Cardiac fibroblast (primary cell): ENCODE results near the gene KLF2.

ENCODE experiments used
- DNase-seq, 2 donors: peaks; one replicate each; pipeline versions ENCODE4 v3.0.0 to v3.0.0-alpha.2; 2010; ENCODE audit warnings: low read depth in 2 of 2
- H3K4me3 ChIP-seq, 2 donors: replicated peaks in 1 of 2; 1 replicate in 1 of 2; 2 replicates in 1 of 2; pipeline ENCODE4 v1.5.1; 2011; ENCODE audit warnings: low read depth in 2 of 2, low read length in 2 of 2, mild to moderate bottlenecking in 2 of 2, moderate library complexity in 1 of 2
- TF ChIP-seq, protein P1 (sequence below): IDR thresholded peaks from one replicate; pipeline ENCODE4 v1.5.1; 2011; ENCODE audit warnings: low read depth, mild to moderate bottlenecking, low read length, inconsistent platforms

KLF2 gene

DNA sequence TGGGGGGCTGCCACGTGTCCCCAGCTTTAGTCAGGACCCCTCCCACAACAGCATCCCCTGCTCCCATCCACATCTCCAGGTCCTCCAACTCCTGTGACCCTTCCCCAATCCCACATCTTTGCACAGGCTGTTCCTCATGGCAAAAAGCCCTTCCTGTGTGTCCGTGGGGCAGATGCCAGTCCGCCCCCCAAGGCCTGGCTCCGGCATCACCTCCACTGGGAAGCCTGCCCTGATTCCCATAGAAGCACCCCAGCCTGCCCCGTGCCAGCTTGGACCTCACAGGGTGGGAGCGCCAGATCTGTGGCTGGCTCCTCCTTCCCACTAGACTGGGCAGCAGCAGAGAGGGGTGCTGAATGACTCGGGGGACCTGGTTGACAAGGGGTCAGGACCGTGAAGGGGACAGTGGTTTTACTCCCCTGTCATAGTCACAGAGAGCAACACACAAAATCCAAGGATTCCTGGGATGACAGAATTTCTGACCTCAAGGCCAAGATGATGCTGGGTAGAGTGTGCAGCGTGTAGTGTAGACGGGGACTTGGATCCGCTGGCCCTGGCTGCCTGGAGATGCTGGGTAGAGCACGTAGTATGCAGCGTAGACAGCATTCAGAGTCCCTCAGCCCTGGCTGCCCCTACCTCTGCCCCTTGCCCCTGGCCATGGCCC lies 13.3 kb downstream of the KLF2 start:
- DNase-seq, result no peak
- no peak overlapping the region for H3K4me3 ChIP-seq
- TF ChIP-seq, protein P1, sequence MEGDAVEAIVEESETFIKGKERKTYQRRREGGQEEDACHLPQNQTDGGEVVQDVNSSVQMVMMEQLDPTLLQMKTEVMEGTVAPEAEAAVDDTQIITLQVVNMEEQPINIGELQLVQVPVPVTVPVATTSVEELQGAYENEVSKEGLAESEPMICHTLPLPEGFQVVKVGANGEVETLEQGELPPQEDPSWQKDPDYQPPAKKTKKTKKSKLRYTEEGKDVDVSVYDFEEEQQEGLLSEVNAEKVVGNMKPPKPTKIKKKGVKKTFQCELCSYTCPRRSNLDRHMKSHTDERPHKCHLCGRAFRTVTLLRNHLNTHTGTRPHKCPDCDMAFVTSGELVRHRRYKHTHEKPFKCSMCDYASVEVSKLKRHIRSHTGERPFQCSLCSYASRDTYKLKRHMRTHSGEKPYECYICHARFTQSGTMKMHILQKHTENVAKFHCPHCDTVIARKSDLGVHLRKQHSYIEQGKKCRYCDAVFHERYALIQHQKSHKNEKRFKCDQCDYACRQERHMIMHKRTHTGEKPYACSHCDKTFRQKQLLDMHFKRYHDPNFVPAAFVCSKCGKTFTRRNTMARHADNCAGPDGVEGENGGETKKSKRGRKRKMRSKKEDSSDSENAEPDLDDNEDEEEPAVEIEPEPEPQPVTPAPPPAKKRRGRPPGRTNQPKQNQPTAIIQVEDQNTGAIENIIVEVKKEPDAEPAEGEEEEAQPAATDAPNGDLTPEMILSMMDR, result no peak

- no peak overlapping the region for H3K4me3 ChIP-seq
- TF ChIP-seq, protein P1, result no peak
- peak; percentile 88 to 90 for DNase-seq
These were observed 14.1 kb downstream of the KLF2 start for GRCh38 chr19:16338470-16339360.

DNA sequence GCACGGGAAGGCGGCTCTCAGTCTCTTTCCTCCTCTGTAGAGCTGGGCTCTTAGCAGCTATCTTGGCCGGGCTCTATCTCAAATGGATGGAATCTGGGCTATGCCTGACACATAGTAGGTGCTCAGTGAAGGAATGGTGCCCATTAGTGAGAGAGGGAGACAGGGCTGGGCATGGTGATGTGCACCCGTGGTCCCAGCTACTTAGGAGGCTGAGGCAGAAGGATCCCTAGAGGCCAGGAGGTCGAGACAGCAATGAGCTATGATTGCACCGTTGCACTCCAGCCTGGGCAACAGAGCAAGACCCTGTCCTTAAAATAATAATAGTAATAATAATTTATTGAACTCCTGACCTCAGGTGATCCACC lies 14.7 kb downstream of the KLF2 start:
- no peak for DNase-seq
- H3K4me3 ChIP-seq, result no peak overlapping the region

GRCh38 chr19:16340092-16340491 lies 15.5 kb downstream of the KLF2 start:
- DNase-seq, result no peak
- H3K4me3 ChIP-seq, result no peak overlapping the region
- TF ChIP-seq, protein P1, result no peak

More for the DNA sequence above, 14.7 kb downstream of the KLF2 start:
- TF ChIP-seq, protein P1, result no peak

GRCh38 chr19:16340654-16341053 lies 16.0 kb downstream of the KLF2 start:
- H3K4me3 ChIP-seq, result no peak overlapping the region
- DNase-seq, result no peak
- TF ChIP-seq, protein P1, result no peak

- DNase-seq, result peak in 1 of 2 donors; percentile 51
- H3K4me3 ChIP-seq, result no peak overlapping the region
- TF ChIP-seq, protein P1, result no peak
These were observed 17.5 kb downstream of the KLF2 start for GRCh38 chr19:16342002-16342715.
